SH-SY5Y (cell line): ENCODE data around the gene CDH5.

Source experiments
- GATA2 ChIP-seq: IDR thresholded peaks from 2 replicates; pipeline ENCODE4 v1.6.1; 2011; ENCODE audit warnings: mild to moderate bottlenecking, low read depth, low read length
- GATA3 ChIP-seq: IDR thresholded peaks from 2 replicates; pipeline ENCODE4 v1.6.1; 2011; ENCODE audit warnings: low read depth, mild to moderate bottlenecking, low read length, moderate library complexity

- no peak for TF ChIP-seq GATA2
- no peak for TF ChIP-seq GATA3
Observed at GRCh38 chr16:66400503-66401380, 34.3 kb downstream of the CDH5 start.
